Mammary epithelial cell (primary cell): ENCODE data around the gene FGA.

Experiments
- EZH2 ChIP-seq: IDR thresholded peaks from 2 replicates; pipeline ENCODE4 v1.6.1; 2012; ENCODE audit warnings: low read length, inconsistent platforms, borderline replicate concordance
- TF ChIP-seq, protein P1 (sequence below), 2 donors: IDR thresholded peaks in 1 of 2; conservative IDR thresholded peaks in 1 of 2; 2 replicates each; pipeline ENCODE4 v1.5.1; 2011 to 2012; ENCODE audit warnings: inconsistent platforms in 2 of 2, low read length in 2 of 2, mild to moderate bottlenecking in 2 of 2, control low read depth in 1 of 2, low read depth in 1 of 2; ENCODE audit not compliant: insufficient read depth in 1 of 2; ENCODE audit errors: extremely low read depth in 1 of 2

DNA sequence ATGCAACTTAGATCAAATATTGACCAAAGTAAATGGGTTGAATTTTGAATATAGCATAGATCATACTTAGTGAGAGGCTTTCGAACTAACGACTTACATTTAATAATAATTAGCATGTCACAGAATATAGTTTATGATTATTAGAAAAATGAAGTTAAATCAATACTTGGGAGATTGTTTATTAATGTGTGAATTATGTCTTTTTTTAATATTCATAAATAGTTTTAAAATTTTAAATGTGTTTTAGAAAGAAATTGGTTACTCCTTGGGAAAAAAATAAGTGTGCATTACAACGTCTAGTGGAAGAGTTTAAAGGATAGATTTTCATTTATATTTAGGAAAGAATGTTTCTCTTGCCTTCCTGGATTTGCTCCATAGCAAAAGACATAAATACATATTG, 7.3 kb downstream of the FGA start:
- TF ChIP-seq, protein P1, sequence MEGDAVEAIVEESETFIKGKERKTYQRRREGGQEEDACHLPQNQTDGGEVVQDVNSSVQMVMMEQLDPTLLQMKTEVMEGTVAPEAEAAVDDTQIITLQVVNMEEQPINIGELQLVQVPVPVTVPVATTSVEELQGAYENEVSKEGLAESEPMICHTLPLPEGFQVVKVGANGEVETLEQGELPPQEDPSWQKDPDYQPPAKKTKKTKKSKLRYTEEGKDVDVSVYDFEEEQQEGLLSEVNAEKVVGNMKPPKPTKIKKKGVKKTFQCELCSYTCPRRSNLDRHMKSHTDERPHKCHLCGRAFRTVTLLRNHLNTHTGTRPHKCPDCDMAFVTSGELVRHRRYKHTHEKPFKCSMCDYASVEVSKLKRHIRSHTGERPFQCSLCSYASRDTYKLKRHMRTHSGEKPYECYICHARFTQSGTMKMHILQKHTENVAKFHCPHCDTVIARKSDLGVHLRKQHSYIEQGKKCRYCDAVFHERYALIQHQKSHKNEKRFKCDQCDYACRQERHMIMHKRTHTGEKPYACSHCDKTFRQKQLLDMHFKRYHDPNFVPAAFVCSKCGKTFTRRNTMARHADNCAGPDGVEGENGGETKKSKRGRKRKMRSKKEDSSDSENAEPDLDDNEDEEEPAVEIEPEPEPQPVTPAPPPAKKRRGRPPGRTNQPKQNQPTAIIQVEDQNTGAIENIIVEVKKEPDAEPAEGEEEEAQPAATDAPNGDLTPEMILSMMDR (conservative IDR thresholded peaks at IDR 0.05 in 1 of 2, IDR thresholded peaks at IDR 0.05 in 1 of 2; ENCODE audit: extremely low read depth in 1 of 2, insufficient read depth in 1 of 2, low read depth in 1 of 2, low read length in 2 of 2), result no peak
- TF ChIP-seq EZH2, result no peak
